B cell (primary cell): ENCODE data around the gene FTCD. TPM values are rescaled to one million over a fixed set of nuclear protein-coding genes. Genes with fewer than 3 reads are reported as not detected.

ENCODE experiments used
- ATAC-seq: fragments of 200-7000 bp; cut with Tn5 transposase; one replicate; pipeline ENCODE4 v1.10.0; 2021; ENCODE audit warnings: low read depth, mild to moderate bottlenecking, moderate number of reproducible peaks, moderate library complexity
- CTCF ChIA-PET: fragments of 350-600 bp; sonication (Branson Sonifier 250); formaldehyde crosslinking; loops from one replicate; lab custom pipeline; 2021; ENCODE audit warnings: antibody characterized with exemption, inconsistent platforms; lab: Charles Lee
- POLR2A ChIA-PET: fragments of 350-600 bp; sonication (Branson Sonifier 250); formaldehyde crosslinking; loops from one replicate; lab custom pipeline; 2021; ENCODE audit warnings: antibody characterized with exemption; lab: Charles Lee
- DNase-seq: peaks from one replicate; pipeline ENCODE4 v3.0.0; 2013
- H2AFZ ChIP-seq: 2 replicates; pipeline ENCODE4 v1.6.1; 2012; ENCODE audit warnings: mild to moderate bottlenecking, low read depth, low read length; ENCODE audit not compliant: insufficient read depth, poor library complexity, severe bottlenecking
- H3K27ac ChIP-seq, 2 donors: 1 replicate in 1 of 2; 2 replicates in 1 of 2; pipeline ENCODE4 v1.5.1; 2012 to 2013; ENCODE audit warnings: low read length in 2 of 2, mild to moderate bottlenecking in 2 of 2, moderate library complexity in 1 of 2
- H3K27me3 ChIP-seq, 4 experiments: fragments of 200-600 bp in 1 of 4; sonication (generic) in 1 of 4; replicated peaks in 1 of 4; 1 replicate in 2 of 4; 2 replicates in 2 of 4; pipeline versions ENCODE4 v1.6.1 to v1.7.0; 2013 to 2016; ENCODE audit warnings: low read length in 3 of 4, mild to moderate bottlenecking in 2 of 4, mixed read lengths in 1 of 4, moderate library complexity in 1 of 4; ENCODE audit not compliant: insufficient read depth in 4 of 4, control insufficient read depth in 3 of 4; ENCODE audit errors: control extremely low read depth in 1 of 4
- H3K36me3 ChIP-seq, 2 experiments: replicated peaks in 1 of 2; 1 replicate in 1 of 2; 2 replicates in 1 of 2; pipeline versions ENCODE4 v1.6.1 to v1.7.1; 2013; ENCODE audit warnings: low read length in 1 of 2; ENCODE audit not compliant: insufficient read depth in 2 of 2, control insufficient read depth in 1 of 2; ENCODE audit errors: control extremely low read depth in 1 of 2, extremely low read depth in 1 of 2
- H3K4me1 ChIP-seq, 2 donors: fragments of 200-600 bp in 1 of 2; sonication (generic) in 1 of 2; 1 replicate in 1 of 2; 2 replicates in 1 of 2; pipeline versions ENCODE4 v1.5.1 to v1.6.1; 2013 to 2017; ENCODE audit warnings: low read length in 2 of 2; ENCODE audit not compliant: control insufficient read depth in 2 of 2, insufficient read depth in 2 of 2
- H3K4me2 ChIP-seq: replicated peaks from 2 replicates; pipeline ENCODE3; 2012; ENCODE audit warnings: mild to moderate bottlenecking, low read depth, low read length; ENCODE audit not compliant: poor library complexity, severe bottlenecking
- H3K4me3 ChIP-seq, 5 experiments: fragments of 200-600 bp in 1 of 5; sonication (generic) in 1 of 5; 1 replicate in 3 of 5; 2 replicates in 2 of 5; pipeline versions ENCODE4 v1.5.1 to v1.7.0; 2011 to 2016; ENCODE audit warnings: low read length in 4 of 5, mild to moderate bottlenecking in 4 of 5, low read depth in 2 of 5, control low read depth in 1 of 5, moderate library complexity in 1 of 5; ENCODE audit not compliant: insufficient read depth in 1 of 5; ENCODE audit errors: control extremely low read depth in 1 of 5, extremely low read depth in 1 of 5
- H3K79me2 ChIP-seq: fragments of 200-600 bp; sonication (generic); one replicate; pipeline ENCODE4 v1.6.0; 2016; ENCODE audit warnings: low read length; ENCODE audit not compliant: control insufficient read depth, insufficient read depth
- H3K9ac ChIP-seq: fragments of 200-600 bp; sonication (generic); 2 replicates; pipeline ENCODE4 v1.6.1; 2017; ENCODE audit warnings: mild to moderate bottlenecking, low read length, moderate library complexity
- H3K9me3 ChIP-seq, 3 donors: one replicate each; pipeline versions ENCODE4 v1.6.1 to v1.7.1; 2013; ENCODE audit warnings: low read length in 2 of 3; ENCODE audit not compliant: control insufficient read depth in 2 of 3, insufficient read depth in 1 of 3; ENCODE audit errors: control extremely low read depth in 1 of 3
- H4K20me1 ChIP-seq: 2 replicates; pipeline ENCODE4 v1.6.0; 2012; ENCODE audit warnings: mild to moderate bottlenecking, low read length; ENCODE audit not compliant: insufficient read depth, control insufficient read depth, poor library complexity, severe bottlenecking
- H3K27ac Mint-ChIP-seq: one replicate; pipeline ENCODE4 v1.8.0; 2021; ENCODE audit warnings: mixed read lengths
- H3K27me3 Mint-ChIP-seq: one replicate; pipeline ENCODE4 v1.8.0; 2021; ENCODE audit warnings: mixed read lengths
- H3K4me1 Mint-ChIP-seq: one replicate; pipeline ENCODE4 v1.8.0; 2021; ENCODE audit warnings: mixed read lengths
- H3K4me3 Mint-ChIP-seq: one replicate; pipeline ENCODE4 v1.8.0; 2021; ENCODE audit warnings: mixed read lengths
- H3K9me3 Mint-ChIP-seq: one replicate; pipeline ENCODE4 v1.8.0; 2022; ENCODE audit warnings: mixed read lengths; ENCODE audit not compliant: insufficient read depth
- EZH2 ChIP-seq: IDR thresholded peaks from 2 replicates; pipeline ENCODE4 v1.6.1; 2012; ENCODE audit warnings: borderline replicate concordance, low read depth, mild to moderate bottlenecking, moderate library complexity, low read length; ENCODE audit not compliant: insufficient read depth, poor library complexity, severe bottlenecking
- WGBS: methylation state at CpG from one replicate; pipeline ENCODE4 v1.1.5; 2013; ENCODE audit warnings: missing lambda C conversion rate; ENCODE audit not compliant: insufficient coverage; 5-methylcytosine and 5-hydroxymethylcytosine counted together
- intact Hi-C: fragments of 100-400 bp; cut with micrococcal nuclease; formaldehyde crosslinking; loops from one replicate; pipeline ENCODE4 v1.10.0; 2022
- polyA plus RNA-seq: library from polyadenylated mRNA; depleted of rRNA; stranded (reverse); fragments of >200 nt; gene quantifications from 2 replicates; pipeline ENCODE4 v1.2.3, GENCODE V29; 2012
- total RNA-seq, 2 donors: library from RNA; stranded (reverse); fragments of 120-200 nt in 1 of 2; gene quantifications; 1 replicate in 1 of 2; 2 replicates in 1 of 2; pipeline versions ENCODE4 v1.2.3 to v1.2.4, GENCODE V29; 2013 to 2022
- TF ChIP-seq, protein P1 (sequence below): fragments of 200-600 bp; IDR thresholded peaks from one replicate; pipeline ENCODE4 v1.8.0; 2022; ENCODE audit warnings: antibody characterized with exemption, mild to moderate bottlenecking

FTCD gene
- total and polyA plus RNA-seq, 2 donors (not counting 1 experiment from before 2014, with no cell fraction given): 0.22 to 0.39 TPM

- ChIA-PET POLR2A (no interaction called here), CTCF (no interaction called here)
- Histone ChIP-seq H3K36me3 (no peaks in the 10 kb centered on the region), H4K20me1 (no peaks in the 10 kb centered on the region), H3K4me1 (no peaks in the 10 kb centered on the region), H3K27me3 (no peaks in the 10 kb centered on the region), H3K4me3 (no peak overlapping the region), H3K27ac (no peak overlapping the region), H3K9ac (no peak overlapping the region), H3K4me2 (no peak overlapping the region), H3K79me2 (no peaks in the 10 kb centered on the region), H3K9me3 (peaks cover 0 to 6% (median 0%) of the 10 kb centered on the region in 3 donors), H2AFZ (no peak overlapping the region)
- no peaks in the 10 kb centered on the region for H3K4me1 Mint-ChIP-seq
- H3K9me3 Mint-ChIP-seq: no peaks in the 10 kb centered on the region
- no peak for TF ChIP-seq EZH2
- TF ChIP-seq, protein P1, sequence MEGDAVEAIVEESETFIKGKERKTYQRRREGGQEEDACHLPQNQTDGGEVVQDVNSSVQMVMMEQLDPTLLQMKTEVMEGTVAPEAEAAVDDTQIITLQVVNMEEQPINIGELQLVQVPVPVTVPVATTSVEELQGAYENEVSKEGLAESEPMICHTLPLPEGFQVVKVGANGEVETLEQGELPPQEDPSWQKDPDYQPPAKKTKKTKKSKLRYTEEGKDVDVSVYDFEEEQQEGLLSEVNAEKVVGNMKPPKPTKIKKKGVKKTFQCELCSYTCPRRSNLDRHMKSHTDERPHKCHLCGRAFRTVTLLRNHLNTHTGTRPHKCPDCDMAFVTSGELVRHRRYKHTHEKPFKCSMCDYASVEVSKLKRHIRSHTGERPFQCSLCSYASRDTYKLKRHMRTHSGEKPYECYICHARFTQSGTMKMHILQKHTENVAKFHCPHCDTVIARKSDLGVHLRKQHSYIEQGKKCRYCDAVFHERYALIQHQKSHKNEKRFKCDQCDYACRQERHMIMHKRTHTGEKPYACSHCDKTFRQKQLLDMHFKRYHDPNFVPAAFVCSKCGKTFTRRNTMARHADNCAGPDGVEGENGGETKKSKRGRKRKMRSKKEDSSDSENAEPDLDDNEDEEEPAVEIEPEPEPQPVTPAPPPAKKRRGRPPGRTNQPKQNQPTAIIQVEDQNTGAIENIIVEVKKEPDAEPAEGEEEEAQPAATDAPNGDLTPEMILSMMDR: no peak
- intact Hi-C loops: no loop called here
- H3K27me3 Mint-ChIP-seq: no peaks in the 10 kb centered on the region
- ATAC-seq (no peak), DNase-seq (no peak)
- no peak overlapping the region for H3K4me3 Mint-ChIP-seq
- no peak overlapping the region for H3K27ac Mint-ChIP-seq
- WGBS: 86% methylated on average over 23 of the region's 23 CpGs
These were observed 27.1 kb downstream of the FTCD start for GRCh38 chr21:46128106-46128932.
